HepG2 (cell line): Measurements from ENCODE around the gene PPY. TPM values are rescaled to one million over a fixed set of nuclear protein-coding genes. Genes with fewer than 3 reads are reported as not detected.

Experiments
- BRCA1 ChIP-seq: sonication (generic); formaldehyde crosslinking; IDR thresholded peaks from 2 replicates; pipeline ENCODE4 v1.4.0; 2020; ENCODE audit warnings: missing genetic modification reagents
- HNRNPH1 ChIP-seq: fragments of 200-400 bp; formaldehyde crosslinking; optimal IDR thresholded peaks from 2 replicates; pipeline ENCODE3; 2017; ENCODE audit warnings: mild to moderate bottlenecking, low read depth, low read length
- JARID2 ChIP-seq: sonication (generic); formaldehyde crosslinking; IDR thresholded peaks from 2 replicates; pipeline ENCODE4 v1.8.1; 2023; ENCODE audit warnings: missing genetic modification reagents, inconsistent platforms; ENCODE audit not compliant: insufficient replicate concordance
- MYC ChIP-seq: sonication (generic); formaldehyde crosslinking; IDR thresholded peaks from 2 replicates; pipeline ENCODE4 v1.9.0; 2021; ENCODE audit warnings: missing genetic modification reagents, borderline replicate concordance
- NR2F1 ChIP-seq, 2 experiments: fragments of 450-650 bp in 1 of 2; formaldehyde crosslinking in 1 of 2; IDR thresholded peaks; 2 replicates each; pipeline versions ENCODE4 v1.5.0 to v1.6.1; 2016 to 2020; ENCODE audit warnings: mild to moderate bottlenecking in 1 of 2, missing compliant biosample characterization in 1 of 2, missing genetic modification reagents in 1 of 2, moderate library complexity in 1 of 2
- POLR2A ChIP-seq, 2 experiments: IDR thresholded peaks; 2 replicates each; pipeline ENCODE4 v1.6.1; 2011; ENCODE audit warnings: low read depth in 2 of 2, low read length in 2 of 2, mild to moderate bottlenecking in 1 of 2, moderate library complexity in 1 of 2; ENCODE audit not compliant: insufficient read depth in 1 of 2
- RFX5 ChIP-seq: IDR thresholded peaks from 2 replicates; pipeline ENCODE4 v1.6.1; 2011; ENCODE audit warnings: low read depth, low read length, improper control_type of control experiment
- ZNF317 ChIP-seq: sonication (generic); formaldehyde crosslinking; IDR thresholded peaks from 2 replicates; pipeline ENCODE4 v1.5.0; 2020; ENCODE audit warnings: mild to moderate bottlenecking, missing genetic modification reagents
- ZNF674 ChIP-seq: sonication (generic); formaldehyde crosslinking; IDR thresholded peaks from 2 replicates; pipeline ENCODE4 v1.5.0; 2020; ENCODE audit warnings: low read depth, mild to moderate bottlenecking, missing genetic modification reagents
- ZNF7 ChIP-seq: IDR thresholded peaks from 2 replicates; pipeline ENCODE4 v1.6.1; 2016; ENCODE audit warnings: missing biosample characterization, missing genetic modification reagents
- ZNF747 ChIP-seq: sonication (generic); formaldehyde crosslinking; IDR thresholded peaks from 2 replicates; pipeline ENCODE4 v1.8.1; 2023; ENCODE audit warnings: missing genetic modification reagents, mild to moderate bottlenecking, borderline replicate concordance
- polyA plus RNA-seq, 8 experiments: library from polyadenylated mRNA; depleted of rRNA in 3 of 8; stranded (reverse) in 7 of 8; unstranded in 1 of 8; fragments of >200 nt; fragmentation: Illumina TruSeq in 4 of 8; extraction: Trizol in 4 of 8; gene quantifications; 2 replicates each; pipeline versions ENCODE4 v1.2.1 to v1.2.3, GENCODE V29; 2011 to 2016; ENCODE audit warnings: low read depth in 4 of 8, missing spikeins in 1 of 8, mixed read lengths in 1 of 8; ENCODE audit not compliant: insufficient read depth in 1 of 8
- total RNA-seq, 5 experiments: library from RNA; depleted of rRNA; stranded (reverse); fragments of >200 nt; fragmentation: Illumina TruSeq; extraction: Trizol; gene quantifications; 2 replicates each; pipeline ENCODE4 v1.2.3, GENCODE V29; 2016; ENCODE audit warnings: low read depth in 1 of 5
- TF ChIP-seq, protein P1 (sequence below): sonication (generic); formaldehyde crosslinking; IDR thresholded peaks from 2 replicates; pipeline ENCODE4 v1.8.1; 2023; ENCODE audit warnings: mild to moderate bottlenecking, missing genetic modification reagents
- TF ChIP-seq, protein P2 (sequence below): sonication (generic); IDR thresholded peaks from 2 replicates; pipeline ENCODE4 v1.6.1; 2016; ENCODE audit warnings: low read depth, borderline replicate concordance
- TF ChIP-seq, protein P3 (sequence below): sonication (generic); formaldehyde crosslinking; IDR thresholded peaks from 2 replicates; pipeline ENCODE4 v1.5.0; 2020; ENCODE audit warnings: missing genetic modification reagents
- TF ChIP-seq, protein P4 (sequence below): sonication (generic); formaldehyde crosslinking; IDR thresholded peaks from 2 replicates; pipeline ENCODE4 v1.4.0; 2020; ENCODE audit warnings: missing genetic modification reagents
- TF ChIP-seq, protein P5 (sequence below): sonication (generic); formaldehyde crosslinking; IDR thresholded peaks from 2 replicates; pipeline ENCODE4 v1.4.0; 2020; ENCODE audit warnings: mild to moderate bottlenecking, low read depth, missing genetic modification reagents

PPY gene
- total and polyA plus RNA-seq, 2 of the 13 experiments (the other 11 are each of a cell fraction or from before 2014, with no cell fraction given) = not detected

DNA sequence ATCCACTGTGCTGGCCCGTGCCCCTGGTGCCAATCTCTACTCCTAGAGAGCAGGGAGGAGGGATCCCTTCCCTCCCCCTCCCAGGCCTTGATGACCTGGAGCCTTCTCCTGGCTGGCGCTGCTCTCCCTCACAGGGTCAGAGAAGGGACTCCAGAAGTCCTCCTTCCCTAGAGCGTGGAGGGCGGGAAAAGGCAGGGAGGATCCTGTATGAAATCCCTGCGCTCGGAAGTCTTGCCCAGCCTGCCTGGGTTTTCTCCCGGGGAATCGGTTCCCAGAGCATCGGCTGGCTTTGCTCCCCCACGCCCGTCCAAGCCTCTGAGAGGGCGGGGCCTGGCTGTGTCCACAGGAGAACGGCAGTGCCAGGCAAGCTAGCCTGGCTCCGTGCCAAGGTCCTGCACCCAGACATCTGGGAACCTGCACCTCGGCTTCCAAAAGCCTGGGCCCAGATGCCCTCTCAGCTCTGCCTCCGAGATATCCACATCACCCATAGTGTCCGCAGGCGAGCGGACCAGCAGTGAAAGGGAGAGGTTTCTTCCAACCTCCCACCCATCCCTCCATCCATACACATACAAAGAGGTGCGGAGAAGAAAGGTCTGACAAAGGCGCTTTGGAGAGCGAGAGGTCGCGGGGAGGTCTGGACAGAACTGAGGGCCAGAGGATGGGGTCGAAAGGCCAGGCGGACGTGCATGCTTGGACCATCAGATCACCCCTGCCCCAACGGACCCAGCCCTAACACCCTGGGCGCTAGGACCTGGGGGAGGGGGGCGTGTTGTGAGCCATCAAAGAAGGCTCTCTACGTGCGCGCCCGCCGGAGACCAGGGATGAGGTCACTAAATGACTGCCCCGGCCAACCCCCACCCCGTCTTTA lies 36.1 kb downstream of the PPY start (continued):
- TF ChIP-seq MYC (CRISPR knock-in tag) (peak; percentile 35; the same call in 1 of the 2 replicates), ZNF7 (CRISPR knock-in tag) (no peak), POLR2A (IDR thresholded peaks at IDR 0.05; ENCODE audit: insufficient read depth in 1 of 2, low read depth in 2 of 2, low read length in 2 of 2) (no peak), RFX5 (no peak), ZNF674 (CRISPR knock-in tag) (no peak), HNRNPH1 (no peak), BRCA1 (CRISPR knock-in tag) (no peak), ZNF747 (CRISPR knock-in tag) (no peak), NR2F1 (CRISPR knock-in tag; IDR thresholded peaks at IDR 0.05) (peak; percentile 26 to 49; a peak in 1 of 4 replicates), ZNF317 (0 out of 2 replicates have a peak, but pooled peaks have one; percentile 54), JARID2 (CRISPR knock-in tag) (no peak)
- TF ChIP-seq, protein P1, sequence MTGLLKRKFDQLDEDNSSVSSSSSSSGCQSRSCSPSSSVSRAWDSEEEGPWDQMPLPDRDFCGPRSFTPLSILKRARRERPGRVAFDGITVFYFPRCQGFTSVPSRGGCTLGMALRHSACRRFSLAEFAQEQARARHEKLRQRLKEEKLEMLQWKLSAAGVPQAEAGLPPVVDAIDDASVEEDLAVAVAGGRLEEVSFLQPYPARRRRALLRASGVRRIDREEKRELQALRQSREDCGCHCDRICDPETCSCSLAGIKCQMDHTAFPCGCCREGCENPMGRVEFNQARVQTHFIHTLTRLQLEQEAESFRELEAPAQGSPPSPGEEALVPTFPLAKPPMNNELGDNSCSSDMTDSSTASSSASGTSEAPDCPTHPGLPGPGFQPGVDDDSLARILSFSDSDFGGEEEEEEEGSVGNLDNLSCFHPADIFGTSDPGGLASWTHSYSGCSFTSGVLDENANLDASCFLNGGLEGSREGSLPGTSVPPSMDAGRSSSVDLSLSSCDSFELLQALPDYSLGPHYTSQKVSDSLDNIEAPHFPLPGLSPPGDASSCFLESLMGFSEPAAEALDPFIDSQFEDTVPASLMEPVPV (CRISPR knock-in tag) = no peak
- TF ChIP-seq, protein P2, sequence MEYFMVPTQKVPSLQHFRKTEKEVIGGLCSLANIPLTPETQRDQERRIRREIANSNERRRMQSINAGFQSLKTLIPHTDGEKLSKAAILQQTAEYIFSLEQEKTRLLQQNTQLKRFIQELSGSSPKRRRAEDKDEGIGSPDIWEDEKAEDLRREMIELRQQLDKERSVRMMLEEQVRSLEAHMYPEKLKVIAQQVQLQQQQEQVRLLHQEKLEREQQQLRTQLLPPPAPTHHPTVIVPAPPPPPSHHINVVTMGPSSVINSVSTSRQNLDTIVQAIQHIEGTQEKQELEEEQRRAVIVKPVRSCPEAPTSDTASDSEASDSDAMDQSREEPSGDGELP = no peak
- TF ChIP-seq, protein P3, sequence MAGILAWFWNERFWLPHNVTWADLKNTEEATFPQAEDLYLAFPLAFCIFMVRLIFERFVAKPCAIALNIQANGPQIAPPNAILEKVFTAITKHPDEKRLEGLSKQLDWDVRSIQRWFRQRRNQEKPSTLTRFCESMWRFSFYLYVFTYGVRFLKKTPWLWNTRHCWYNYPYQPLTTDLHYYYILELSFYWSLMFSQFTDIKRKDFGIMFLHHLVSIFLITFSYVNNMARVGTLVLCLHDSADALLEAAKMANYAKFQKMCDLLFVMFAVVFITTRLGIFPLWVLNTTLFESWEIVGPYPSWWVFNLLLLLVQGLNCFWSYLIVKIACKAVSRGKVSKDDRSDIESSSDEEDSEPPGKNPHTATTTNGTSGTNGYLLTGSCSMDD (CRISPR knock-in tag) = no peak
- TF ChIP-seq, protein P4, sequence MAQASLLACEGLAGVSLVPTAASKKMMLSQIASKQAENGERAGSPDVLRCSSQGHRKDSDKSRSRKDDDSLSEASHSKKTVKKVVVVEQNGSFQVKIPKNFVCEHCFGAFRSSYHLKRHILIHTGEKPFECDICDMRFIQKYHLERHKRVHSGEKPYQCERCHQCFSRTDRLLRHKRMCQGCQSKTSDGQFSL (CRISPR knock-in tag) = 0 out of 2 replicates have a peak, but pooled peaks have one; percentile 33
- TF ChIP-seq, protein P5, sequence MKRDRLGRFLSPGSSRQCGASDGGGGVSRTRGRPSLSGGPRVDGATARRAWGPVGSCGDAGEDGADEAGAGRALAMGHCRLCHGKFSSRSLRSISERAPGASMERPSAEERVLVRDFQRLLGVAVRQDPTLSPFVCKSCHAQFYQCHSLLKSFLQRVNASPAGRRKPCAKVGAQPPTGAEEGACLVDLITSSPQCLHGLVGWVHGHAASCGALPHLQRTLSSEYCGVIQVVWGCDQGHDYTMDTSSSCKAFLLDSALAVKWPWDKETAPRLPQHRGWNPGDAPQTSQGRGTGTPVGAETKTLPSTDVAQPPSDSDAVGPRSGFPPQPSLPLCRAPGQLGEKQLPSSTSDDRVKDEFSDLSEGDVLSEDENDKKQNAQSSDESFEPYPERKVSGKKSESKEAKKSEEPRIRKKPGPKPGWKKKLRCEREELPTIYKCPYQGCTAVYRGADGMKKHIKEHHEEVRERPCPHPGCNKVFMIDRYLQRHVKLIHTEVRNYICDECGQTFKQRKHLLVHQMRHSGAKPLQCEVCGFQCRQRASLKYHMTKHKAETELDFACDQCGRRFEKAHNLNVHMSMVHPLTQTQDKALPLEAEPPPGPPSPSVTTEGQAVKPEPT = no peak
- TF ChIP-seq, all 625 proteins: peak for 47
